AG09309 (cell line): ENCODE results near the gene ANAPC16.

Experiments
- DNase-seq: peaks from one replicate; pipeline ENCODE4 v3.0.0-alpha.2; 2010; ENCODE audit warnings: low read depth
- H3K4me3 ChIP-seq: 2 replicates; pipeline ENCODE4 v1.5.1; 2011; ENCODE audit warnings: mild to moderate bottlenecking, low read depth, low read length, moderate library complexity; ENCODE audit not compliant: control insufficient read depth
- CTCF ChIP-seq: IDR thresholded peaks from 2 replicates; pipeline ENCODE4 v1.5.1; 2011; ENCODE audit warnings: mild to moderate bottlenecking, low read depth, low read length, inconsistent platforms; ENCODE audit not compliant: insufficient read depth, control insufficient read depth; ENCODE audit errors: missing control alignments

Gene ANAPC16

GRCh38 chr10:72274213-72274729 lies 58.5 kb downstream of the ANAPC16 start:
- TF ChIP-seq CTCF: no peak
- peak overlapping the region; percentile 93 for H3K4me3 ChIP-seq
- DNase-seq: no peak

GRCh38 chr10:72274730-72275350 lies 59.0 kb downstream of the ANAPC16 start:
- peak overlapping the region; percentile 93 for H3K4me3 ChIP-seq
- TF ChIP-seq CTCF: peak; percentile 86
- no peak for DNase-seq

GRCh38 chr10:72275351-72276012 lies 59.7 kb downstream of the ANAPC16 start:
- H3K4me3 ChIP-seq: peak overlapping the region; percentile 93
- TF ChIP-seq CTCF: no peak
- DNase-seq: no peak

GRCh38 chr10:72276013-72276387 lies 60.2 kb downstream of the ANAPC16 start:
- H3K4me3 ChIP-seq: peak overlapping the region; percentile 93
- DNase-seq: no peak
- TF ChIP-seq CTCF: no peak

GRCh38 chr10:72276421-72277339 lies 60.9 kb downstream of the ANAPC16 start:
- no peak for TF ChIP-seq CTCF
- DNase-seq: no peak
- H3K4me3 ChIP-seq: peak overlapping the region; percentile 93

GRCh38 chr10:72277340-72277995 lies 61.7 kb downstream of the ANAPC16 start:
- no peak for DNase-seq
- no peak for TF ChIP-seq CTCF
- no peak overlapping the region for H3K4me3 ChIP-seq
